IMR-90 (cell line): Measurements from ENCODE around the gene CYP46A1.

Experiments
- BHLHE40 ChIP-seq: fragments of 150-350 bp; IDR thresholded peaks from 2 replicates; pipeline ENCODE4 v1.6.1; 2016; ENCODE audit warnings: mild to moderate bottlenecking, low read depth, low read length
- CEBPB ChIP-seq: IDR thresholded peaks from 2 replicates; pipeline ENCODE4 v1.6.1; 2012; ENCODE audit warnings: low read depth, low read length, improper control_type of control experiment
- MAZ ChIP-seq: IDR thresholded peaks from 2 replicates; pipeline ENCODE4 v1.6.1; 2012; ENCODE audit warnings: low read depth, mild to moderate bottlenecking, low read length, improper control_type of control experiment, moderate library complexity, borderline replicate concordance
- NFE2L2 ChIP-seq: fragments of 150-350 bp; IDR thresholded peaks from 2 replicates; pipeline ENCODE4 v1.6.1; 2016; ENCODE audit warnings: low read depth, mild to moderate bottlenecking, low read length
- POLR2A ChIP-seq: IDR thresholded peaks from 2 replicates; pipeline ENCODE4 v1.6.1; 2012; ENCODE audit warnings: mild to moderate bottlenecking, low read depth, low read length
- RAD21 ChIP-seq: IDR thresholded peaks from 2 replicates; pipeline ENCODE4 v1.6.1; 2012; ENCODE audit warnings: low read length, improper control_type of control experiment
- RFX5 ChIP-seq: IDR thresholded peaks from 2 replicates; pipeline ENCODE4 v1.8.0; 2012; ENCODE audit warnings: low read depth, mild to moderate bottlenecking, low read length, moderate library complexity
- TF ChIP-seq, protein P1 (sequence below): conservative IDR thresholded peaks from 2 replicates; pipeline ENCODE4 v1.5.1; 2012; ENCODE audit warnings: mild to moderate bottlenecking, low read depth, low read length, improper control_type of control experiment
- TF ChIP-seq, protein P2 (sequence below): fragments of 150-350 bp; IDR thresholded peaks from 2 replicates; pipeline ENCODE4 v1.6.1; 2017; ENCODE audit warnings: mild to moderate bottlenecking, antibody characterized with exemption, low read length, low read depth

DNA sequence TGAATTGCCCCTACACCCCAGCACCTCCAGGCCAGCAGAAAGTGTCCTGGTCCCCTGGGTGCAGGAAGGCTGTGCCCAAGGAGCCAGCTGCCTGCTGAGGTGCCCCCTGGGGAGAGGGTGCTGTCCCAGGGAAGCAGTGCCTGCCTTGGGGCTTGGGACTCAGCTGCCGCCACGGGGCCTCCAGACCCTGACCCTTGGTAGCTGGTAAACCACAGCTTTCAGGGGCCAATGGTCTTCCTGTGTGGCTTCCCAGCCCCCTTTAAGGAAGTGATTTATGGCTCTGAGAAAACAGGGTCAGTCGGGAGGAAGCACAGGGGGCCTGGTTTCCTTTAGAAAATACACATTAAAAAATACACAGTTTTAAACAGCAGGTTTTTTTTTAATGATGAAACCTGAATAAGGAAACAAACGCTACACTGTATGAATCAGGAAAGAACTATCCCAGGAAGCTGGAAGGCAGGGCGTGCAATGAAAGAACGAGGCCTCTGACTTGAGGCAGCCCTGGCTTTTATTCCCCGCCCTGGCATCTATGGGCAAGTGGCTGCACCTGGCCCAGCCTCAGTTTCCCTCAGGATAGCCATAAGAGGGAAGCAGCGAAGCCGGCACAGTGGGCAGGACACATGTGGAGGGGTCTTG, 68.5 kb downstream of the CYP46A1 start:
- TF ChIP-seq MAZ (no peak), POLR2A (no peak), RAD21 (no peak), BHLHE40 (no peak), CEBPB (peak; percentile 62; the same call in 1 of the 2 replicates), NFE2L2 (no peak), RFX5 (no peak)
- TF ChIP-seq, protein P1, sequence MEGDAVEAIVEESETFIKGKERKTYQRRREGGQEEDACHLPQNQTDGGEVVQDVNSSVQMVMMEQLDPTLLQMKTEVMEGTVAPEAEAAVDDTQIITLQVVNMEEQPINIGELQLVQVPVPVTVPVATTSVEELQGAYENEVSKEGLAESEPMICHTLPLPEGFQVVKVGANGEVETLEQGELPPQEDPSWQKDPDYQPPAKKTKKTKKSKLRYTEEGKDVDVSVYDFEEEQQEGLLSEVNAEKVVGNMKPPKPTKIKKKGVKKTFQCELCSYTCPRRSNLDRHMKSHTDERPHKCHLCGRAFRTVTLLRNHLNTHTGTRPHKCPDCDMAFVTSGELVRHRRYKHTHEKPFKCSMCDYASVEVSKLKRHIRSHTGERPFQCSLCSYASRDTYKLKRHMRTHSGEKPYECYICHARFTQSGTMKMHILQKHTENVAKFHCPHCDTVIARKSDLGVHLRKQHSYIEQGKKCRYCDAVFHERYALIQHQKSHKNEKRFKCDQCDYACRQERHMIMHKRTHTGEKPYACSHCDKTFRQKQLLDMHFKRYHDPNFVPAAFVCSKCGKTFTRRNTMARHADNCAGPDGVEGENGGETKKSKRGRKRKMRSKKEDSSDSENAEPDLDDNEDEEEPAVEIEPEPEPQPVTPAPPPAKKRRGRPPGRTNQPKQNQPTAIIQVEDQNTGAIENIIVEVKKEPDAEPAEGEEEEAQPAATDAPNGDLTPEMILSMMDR = no peak
- TF ChIP-seq, protein P2, sequence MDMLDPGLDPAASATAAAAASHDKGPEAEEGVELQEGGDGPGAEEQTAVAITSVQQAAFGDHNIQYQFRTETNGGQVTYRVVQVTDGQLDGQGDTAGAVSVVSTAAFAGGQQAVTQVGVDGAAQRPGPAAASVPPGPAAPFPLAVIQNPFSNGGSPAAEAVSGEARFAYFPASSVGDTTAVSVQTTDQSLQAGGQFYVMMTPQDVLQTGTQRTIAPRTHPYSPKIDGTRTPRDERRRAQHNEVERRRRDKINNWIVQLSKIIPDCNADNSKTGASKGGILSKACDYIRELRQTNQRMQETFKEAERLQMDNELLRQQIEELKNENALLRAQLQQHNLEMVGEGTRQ = no peak
